HG03280 (cell line): ENCODE data around the gene SYNJ2.

Experiments
- ATAC-seq: cut with Tn5 transposase; IDR thresholded peaks from one replicate; pipeline ENCODE4 v1.9.1; 2021; ENCODE audit warnings: mild to moderate bottlenecking, moderate library complexity; ENCODE audit not compliant: unreplicated experiment

SYNJ2 gene

DNA sequence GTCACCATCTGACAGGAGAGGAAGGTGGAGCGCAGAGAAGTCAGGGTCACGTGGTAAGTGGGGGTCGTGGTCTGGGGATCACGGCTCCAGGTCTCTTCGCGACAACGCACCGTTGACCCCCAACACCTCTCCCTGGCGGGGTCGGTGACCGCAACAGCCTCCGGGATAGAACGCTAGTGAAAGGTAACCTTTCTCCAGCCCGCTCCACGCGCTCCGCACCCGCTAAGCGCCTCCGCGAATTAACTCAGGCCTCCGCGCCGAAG, 600 bp upstream of the SYNJ2 start:
- ATAC-seq, result no peak

DNA sequence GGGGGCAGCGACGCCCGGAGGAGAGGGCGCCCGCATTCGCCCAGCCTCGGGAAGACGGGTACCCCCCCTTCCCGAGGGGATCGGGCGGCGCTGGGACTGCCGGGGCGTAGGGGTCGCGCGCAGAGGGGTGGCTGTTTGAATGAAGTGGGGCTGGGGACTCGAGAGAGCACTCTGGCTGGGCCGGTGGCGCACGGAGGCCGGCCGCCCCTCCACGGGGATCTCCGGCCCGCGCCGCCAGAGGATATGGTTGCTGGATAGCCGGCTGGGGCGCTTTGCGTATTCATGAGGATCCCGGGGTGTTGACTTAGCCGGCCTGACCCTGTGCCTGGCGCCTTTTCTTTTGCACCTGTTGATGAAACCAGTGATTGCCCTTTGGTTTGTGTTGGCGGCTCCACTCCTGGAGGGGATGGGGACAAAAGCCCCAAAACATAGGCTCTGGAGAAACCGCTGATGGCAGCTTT, 469 bp downstream of the SYNJ2 start:
- peak; percentile 38 for ATAC-seq

GRCh38 chr6:157982563-157983405, 1.1 kb downstream of the SYNJ2 start:
- no peak for ATAC-seq

GRCh38 chr6:157983406-157984119, 1.9 kb downstream of the SYNJ2 start:
- no peak for ATAC-seq

DNA sequence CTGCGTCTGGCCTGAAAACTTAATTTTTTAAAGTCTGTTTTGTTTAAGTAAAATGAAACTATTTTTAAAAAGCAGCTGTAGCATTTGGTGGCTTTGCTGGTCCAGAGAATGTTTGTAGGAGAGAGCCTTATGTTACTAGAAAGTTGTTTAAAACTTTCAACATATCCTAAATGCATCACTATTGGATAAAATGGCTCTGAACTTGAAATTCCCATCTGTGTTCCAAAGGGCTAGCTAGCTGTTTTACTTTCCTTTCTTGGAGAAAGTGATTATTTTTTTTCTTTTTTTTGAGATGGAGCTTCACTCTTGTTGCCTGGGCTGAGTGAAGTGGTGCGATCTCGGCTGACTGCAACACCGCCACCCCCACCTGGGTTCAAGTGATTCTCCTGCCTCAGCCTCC, 2.5 kb downstream of the SYNJ2 start:
- ATAC-seq, result no peak

- no peak for ATAC-seq
Observed at GRCh38 chr6:157984686-157985225, 3.1 kb downstream of the SYNJ2 start.

DNA sequence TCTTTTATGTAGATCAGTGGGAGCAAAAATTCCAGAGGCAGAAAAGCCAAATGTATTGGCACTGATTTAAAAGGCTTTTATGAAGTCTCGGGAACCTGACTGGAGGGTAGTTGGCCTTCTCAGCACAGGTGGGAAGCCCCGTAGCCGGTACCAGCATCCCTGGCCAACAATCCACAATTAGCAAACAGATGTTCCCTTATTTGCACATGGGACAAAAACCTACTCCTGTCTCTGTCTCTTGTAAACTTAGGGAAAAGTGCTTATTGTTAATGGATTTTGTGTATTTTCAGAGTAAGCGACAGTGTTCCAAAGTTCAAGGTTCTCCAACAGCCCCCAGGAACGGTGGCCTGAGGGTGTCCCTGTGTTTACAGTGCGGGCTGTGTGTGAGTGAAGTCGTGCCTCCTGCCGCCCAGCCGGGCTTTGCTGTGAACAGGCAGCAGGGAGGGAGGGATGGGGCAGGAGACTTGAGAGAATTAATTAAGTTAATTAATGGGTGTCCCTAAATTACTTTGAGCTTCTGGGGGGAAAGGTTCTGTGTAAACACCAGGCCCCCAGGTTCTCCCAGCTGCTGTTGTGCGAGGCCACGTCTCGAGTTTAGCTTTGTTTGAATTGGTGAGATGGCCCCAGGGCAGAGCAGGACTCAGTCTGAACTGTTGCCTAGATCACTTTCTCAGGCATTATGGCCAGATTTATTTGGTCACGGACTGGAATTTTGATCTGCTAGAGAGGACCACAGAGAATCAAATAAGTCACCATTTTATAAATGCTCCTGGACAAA, 3.9 kb downstream of the SYNJ2 start:
- ATAC-seq, result no peak

GRCh38 chr6:157987788-157988699, 6.4 kb downstream of the SYNJ2 start:
- no peak for ATAC-seq

- ATAC-seq, result no peak
Observed at GRCh38 chr6:157988700-157989063, 7.0 kb downstream of the SYNJ2 start.

DNA sequence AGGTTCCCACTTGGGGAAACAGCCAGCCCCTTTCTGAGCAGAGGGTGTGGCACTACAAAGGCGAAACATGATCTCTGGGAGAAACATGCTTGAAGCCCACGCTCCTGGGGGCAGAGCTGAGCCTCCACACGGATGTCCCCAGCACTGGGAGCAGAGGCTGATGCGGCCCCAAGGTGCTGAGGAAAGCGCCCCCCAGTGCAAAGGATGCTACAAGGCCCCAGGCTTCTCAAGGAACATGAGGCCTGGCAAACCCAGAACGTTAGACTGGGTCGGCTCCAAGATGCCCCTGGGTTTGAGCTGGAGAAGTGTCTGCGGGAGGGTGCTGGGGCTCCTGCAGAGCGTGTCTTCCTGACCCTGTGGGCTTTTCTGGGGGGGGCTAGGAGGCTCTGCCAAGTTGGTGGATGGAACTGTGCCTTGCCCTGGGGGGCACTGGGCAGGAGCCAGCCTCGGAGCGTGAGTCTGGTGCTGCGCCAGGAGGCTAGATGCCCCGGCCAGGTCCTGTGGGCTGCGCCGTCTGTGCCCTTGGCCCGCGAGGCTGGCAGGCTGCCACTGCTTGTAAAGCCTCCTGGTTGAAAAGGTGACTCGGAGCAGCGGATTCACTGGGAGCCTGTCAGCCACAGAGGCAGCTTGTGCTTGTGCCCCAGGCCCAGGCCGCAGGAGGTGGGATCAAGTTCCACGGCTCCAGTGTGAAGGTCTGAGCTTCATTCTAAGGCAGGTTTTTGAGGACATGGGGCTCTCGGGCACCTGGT, 8.1 kb downstream of the SYNJ2 start:
- ATAC-seq, result no peak

DNA sequence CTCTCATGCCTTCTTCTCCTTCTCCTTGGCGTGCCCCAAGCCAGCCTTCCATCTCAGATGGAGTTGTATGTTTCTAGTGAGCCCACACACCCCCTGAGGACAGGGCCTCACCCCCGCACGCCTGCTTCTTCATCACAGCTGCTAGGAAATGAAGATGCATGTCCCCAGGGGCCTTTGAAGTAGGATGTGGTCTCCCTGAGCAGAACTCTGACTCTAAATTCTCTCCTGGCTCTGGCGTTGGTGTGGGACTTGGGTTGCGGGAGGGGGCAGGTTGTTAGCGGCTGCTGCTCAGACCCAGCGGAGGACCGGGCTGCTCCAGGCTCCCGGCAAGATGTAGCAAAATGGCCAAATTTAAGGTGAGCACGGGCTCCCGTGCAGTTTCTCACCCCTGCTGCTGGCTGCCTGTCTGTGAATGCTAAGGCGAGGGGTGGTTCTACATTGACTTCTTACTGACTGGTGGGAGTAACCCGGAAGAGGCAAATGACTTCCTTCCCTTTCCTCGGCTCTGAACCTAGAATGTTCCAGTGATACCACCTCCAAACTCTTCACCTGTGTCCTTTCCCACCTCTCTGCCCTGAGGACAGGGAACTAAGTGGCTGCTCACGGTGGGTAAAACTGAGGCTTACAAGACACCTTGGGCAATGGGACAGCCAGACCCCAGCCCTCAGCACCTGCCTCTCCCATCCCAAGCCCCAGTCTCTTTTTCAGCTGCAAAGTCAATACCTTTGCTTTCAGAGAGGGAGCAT, 8.8 kb downstream of the SYNJ2 start:
- ATAC-seq, result no peak

- ATAC-seq, result no peak
Observed at GRCh38 chr6:157991067-157991432, 9.4 kb downstream of the SYNJ2 start.

DNA sequence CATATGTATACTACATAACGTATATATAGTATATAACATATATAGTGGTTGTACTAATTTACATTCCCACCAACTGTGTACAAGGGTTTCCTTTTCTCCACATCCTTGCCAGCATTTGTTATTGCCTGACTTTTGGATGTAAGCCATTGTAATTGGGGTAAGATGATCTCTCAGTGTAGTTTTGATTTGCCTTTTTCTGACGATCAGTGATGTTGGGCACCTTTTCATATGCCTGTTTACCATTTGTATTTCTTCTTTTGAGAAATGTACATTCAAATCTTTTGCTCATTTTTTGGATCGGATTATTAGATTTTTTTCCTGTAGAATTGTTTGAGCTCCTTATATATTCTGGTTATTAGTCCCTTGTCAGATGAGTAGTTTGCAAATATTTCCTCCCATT, 11.4 kb downstream of the SYNJ2 start:
- no peak for ATAC-seq

GRCh38 chr6:157994125-157994795, 12.6 kb downstream of the SYNJ2 start:
- no peak for ATAC-seq

DNA sequence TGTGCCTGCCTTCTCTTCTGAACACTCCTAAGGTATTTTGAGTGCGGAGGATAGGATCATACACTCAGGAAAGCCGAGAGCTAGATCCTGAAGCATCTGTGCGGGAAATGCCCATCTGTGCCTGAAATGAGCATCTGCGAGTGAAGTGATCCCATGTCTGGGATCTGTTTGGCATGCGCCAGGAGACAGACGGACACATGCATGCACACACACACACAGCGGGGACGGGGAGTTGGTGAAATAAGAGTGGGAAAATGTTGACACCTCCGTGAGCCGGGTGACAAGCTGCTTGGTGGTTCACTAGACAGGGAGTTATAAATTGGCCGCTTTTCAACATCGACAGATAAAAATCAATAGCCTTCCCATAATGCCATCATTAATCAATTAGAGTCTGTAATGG, 13.8 kb downstream of the SYNJ2 start:
- no peak for ATAC-seq

DNA sequence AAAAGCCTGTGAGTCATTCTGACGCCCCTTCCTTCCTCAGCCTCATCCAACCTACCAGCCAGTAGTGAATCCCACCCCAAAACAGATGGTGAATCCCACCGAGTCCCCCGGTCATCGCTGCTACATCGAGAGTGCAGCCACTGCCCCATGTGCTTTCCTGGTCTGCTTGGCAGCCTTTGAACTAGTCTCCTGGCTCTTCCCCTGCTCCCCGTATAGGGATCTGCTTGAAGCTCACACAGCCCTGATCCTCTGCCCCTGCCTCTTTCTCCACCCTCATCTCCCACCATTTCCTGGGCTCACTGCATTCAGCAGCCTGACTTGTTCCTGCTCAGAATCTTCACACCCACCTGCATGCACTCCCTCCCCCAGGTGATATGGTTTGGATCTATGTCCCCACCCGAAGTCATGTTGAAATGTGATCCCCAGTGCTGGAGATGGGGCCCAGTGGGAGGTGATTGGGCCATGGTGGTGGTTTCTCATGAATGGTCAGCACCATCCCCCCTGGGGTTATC, 14.6 kb downstream of the SYNJ2 start:
- ATAC-seq, result no peak

GRCh38 chr6:157996918-157997702, 15.4 kb downstream of the SYNJ2 start:
- ATAC-seq, result no peak
